Stimulated activated CD4-positive, alpha-beta T cell treated with anti-CD3 and anti-CD28 coated beads, Interleukin-12 subunit alpha, Interleukin-12 subunit beta, amount 100 ng/mL, for 48 hours (primary cell): Measurements from ENCODE around the gene E2F3.

Experiments
- DNase-seq, 3 donors: peaks; one replicate each; pipeline ENCODE4 v3.0.0-alpha.2; 2020; ENCODE audit warnings: low read depth in 2 of 3, low spot score in 1 of 3

E2F3 gene

DNA sequence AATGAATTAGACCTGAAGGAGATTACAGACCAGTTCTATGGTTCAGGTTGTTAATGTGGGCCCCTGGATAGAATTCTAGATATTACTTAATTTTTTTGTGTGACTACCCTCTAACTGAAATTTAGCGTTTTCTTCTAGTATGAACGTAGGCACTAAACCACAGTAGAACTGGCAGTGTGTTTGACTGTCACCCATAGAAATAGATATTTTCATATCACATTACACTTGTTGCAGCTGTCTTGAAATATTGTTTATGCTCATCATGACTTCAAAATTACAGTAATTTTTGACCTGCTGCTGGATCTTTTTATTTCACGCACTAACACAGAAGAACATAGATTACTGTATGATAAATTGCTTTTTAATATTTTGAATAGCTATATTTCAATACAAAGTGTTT lies 31.6 kb downstream of the E2F3 start:
- DNase-seq, result no peak

DNA sequence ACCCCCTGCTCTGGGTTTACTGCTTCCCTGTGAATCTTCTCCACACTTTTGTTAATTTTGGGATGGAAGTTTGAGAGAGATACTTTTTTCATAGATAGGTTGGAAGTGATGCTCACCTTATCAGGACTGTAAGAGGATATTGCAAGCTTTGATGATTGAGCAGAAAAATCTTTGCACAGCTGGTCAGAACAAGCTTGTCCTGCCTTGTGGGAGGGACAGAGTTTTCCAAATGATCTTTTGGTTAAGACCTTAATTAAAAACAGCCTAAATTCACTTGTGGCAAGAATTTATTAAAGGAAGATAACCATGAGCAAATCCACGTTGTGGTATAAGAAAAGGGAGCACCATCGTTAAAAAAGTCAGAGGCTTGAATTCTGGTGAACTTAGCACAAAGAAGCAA lies 32.2 kb downstream of the E2F3 start:
- no peak for DNase-seq

- no peak for DNase-seq
These were observed 33.1 kb downstream of the E2F3 start for GRCh38 chr6:20434766-20435165.

DNA sequence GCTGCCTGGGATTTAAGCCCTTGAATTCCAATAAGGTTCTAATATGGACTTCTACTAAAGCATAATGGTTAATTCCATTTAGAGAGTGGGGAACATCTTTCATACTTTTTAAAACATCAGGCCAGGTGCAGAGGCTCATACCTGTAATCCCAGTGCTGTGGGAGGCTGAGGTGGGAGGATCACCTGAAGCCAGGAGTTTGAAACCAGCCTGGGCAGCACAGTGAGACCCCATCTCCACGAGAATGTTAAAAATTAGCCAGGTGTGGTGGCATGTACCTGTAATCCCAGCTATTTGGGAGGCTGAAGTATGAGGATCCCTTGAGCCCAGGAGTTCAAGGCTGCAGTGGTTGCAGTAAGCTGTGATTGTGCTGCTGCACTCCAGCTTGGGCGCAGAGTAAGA lies 35.0 kb downstream of the E2F3 start:
- DNase-seq, result no peak

DNA sequence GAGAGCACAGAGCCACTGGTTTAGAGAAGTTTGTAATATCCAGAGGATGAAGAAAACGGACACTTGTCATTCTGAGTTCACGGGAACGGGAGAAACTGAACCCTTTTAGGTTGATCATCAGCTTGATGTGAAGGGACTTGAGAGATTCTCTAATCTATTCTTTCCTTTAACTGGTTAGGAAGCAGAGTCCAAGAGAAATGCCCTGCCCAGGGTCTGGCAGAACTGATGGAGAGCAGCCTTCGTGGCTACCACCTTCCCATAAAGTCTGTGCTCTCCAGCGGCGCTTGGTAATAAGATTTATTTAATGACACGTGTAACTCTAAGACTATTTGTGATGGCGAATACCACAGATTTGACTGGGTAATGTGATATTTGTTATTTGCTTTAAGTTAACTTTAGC lies 36.0 kb downstream of the E2F3 start:
- DNase-seq, result no peak

DNA sequence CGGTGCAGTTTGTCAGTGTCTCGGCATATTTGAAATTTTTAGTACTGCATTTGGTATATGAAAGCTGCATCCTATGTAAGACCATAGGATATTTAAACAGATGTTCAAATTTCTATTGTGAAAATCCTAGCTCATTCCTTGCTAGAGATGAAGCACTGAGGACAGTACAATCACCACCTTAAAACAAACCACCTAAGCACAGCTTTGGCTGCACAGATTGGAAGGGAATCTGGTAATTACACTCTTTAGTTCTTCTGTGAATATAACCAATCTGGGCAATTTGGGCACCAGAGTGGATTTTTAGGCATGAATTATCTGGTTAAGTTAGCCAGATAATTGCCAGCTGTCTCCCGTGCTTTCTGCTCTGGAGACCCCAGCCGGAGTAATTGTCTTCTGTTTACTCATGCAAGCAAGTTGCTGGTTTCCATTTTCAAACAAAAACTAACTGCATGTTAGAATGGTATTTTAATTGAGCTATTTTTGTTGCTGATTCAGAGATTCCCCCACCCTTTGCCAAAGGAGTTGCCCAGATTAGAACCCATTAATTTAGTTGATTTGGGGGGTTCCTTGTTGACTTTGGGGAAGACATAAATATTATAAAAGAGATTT lies 36.9 kb downstream of the E2F3 start:
- no peak for DNase-seq

DNA sequence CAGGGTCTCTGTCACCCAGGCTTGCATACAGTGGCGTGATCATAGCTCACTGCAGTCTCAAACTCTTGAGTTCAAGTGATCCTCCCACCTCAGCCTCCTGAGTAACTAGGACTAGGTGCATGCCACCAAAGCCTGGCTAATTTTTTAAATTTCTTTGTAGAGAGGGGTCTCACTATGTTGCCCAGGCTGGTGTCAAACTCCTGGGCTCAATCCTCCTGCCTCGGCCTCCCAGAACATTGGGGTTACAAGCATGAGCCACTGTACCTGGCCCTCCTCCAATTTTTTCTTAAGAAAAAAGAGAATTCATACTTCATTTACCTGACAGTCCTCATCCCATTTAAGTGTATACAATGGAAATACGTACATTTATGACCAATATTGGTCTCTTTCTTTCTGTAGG lies 37.9 kb downstream of the E2F3 start:
- DNase-seq, result no peak

DNA sequence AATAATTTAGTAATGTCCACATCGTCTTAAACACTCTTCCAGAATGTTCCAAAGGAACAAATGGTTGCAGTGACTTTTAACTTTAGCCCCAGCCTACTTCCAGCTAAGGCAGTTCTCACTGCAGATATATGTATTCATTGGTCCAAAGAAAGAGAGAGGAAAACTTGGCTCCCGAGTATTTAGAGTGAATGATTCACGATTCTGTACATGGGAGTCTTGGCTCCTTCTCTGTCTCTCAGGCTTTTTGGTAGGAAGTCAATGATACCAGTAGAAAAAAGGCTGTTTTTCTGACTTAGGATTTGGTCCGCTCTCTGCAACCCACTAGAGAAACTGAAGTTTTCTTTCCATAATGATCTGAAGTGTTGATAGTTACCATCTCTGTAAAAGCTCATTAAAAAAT lies 38.6 kb downstream of the E2F3 start:
- no peak for DNase-seq

- no peak for DNase-seq
These were observed 39.6 kb downstream of the E2F3 start for GRCh38 chr6:20441236-20441635.

- no peak for DNase-seq
These were observed 40.2 kb downstream of the E2F3 start for GRCh38 chr6:20441921-20442320.

GRCh38 chr6:20444786-20445271 lies 43.1 kb downstream of the E2F3 start:
- no peak for DNase-seq

- DNase-seq, result no peak
These were observed 45.5 kb downstream of the E2F3 start for GRCh38 chr6:20447157-20447556.

- DNase-seq, result no peak
These were observed 46.0 kb downstream of the E2F3 start for GRCh38 chr6:20447581-20448132.

- no peak for DNase-seq
These were observed 47.1 kb downstream of the E2F3 start for GRCh38 chr6:20448828-20449227.

DNA sequence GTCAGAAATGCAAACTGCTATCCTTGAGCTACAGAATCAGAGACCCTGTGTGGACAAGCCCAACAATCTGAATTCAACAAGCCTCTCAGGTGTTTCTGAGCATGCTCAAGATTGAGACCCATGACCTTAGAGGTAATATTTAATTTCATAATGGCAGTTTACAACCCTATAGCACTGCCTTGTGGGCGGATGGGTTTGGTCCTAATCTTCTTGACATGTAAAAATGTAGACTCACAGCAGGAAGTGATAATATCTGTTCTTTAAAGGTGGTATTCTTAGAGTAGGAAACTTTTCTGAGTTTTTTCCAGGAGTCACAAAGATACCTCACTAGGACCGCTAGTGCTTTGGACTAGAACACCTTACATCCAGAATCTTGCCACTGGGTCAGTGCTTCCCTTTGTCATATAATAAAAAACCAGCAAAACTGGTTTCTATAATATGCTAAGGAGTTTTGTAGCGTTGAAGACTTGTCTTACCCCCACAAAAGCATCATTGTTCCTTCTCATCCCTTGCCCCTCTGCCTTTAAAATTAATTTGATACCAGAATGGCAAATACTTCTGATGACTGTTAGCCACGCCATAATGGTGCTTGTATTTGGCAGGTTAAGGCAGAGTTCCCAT lies 52.6 kb downstream of the E2F3 start:
- no peak for DNase-seq

GRCh38 chr6:20455251-20455940 lies 53.7 kb downstream of the E2F3 start:
- DNase-seq, result no peak

GRCh38 chr6:20458027-20458894 lies 56.6 kb downstream of the E2F3 start:
- no peak for DNase-seq

- DNase-seq, result no peak
These were observed 58.0 kb downstream of the E2F3 start for GRCh38 chr6:20459682-20460081.

GRCh38 chr6:20461576-20461975 lies 59.9 kb downstream of the E2F3 start:
- DNase-seq, result no peak

- DNase-seq, result no peak
These were observed 61.7 kb downstream of the E2F3 start for GRCh38 chr6:20463396-20463795.

DNA sequence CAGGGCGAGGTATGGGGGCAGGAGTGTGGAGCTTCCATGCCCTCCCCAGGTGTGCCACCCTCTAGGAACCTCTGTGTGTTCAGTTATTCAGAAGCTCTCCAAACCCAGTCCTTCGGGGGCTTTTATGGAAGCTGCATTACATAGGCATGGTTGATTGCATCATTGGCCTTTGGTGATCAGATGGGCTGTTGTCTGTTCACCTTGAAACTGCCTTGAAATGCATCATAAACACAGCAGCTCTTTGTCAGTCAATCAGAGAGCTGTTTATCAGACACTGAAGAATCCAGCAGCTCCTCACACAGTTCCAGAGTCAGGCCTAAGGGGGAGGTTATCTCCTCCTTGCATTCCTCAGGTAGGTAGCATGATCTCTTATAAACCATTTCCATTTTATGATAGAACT lies 62.4 kb downstream of the E2F3 start:
- no peak for DNase-seq
